Spinal cord (tissue), 10 donors: ENCODE results near the gene TAF4B. TPM values are rescaled to one million over a fixed set of nuclear protein-coding genes. Genes with fewer than 3 reads are reported as not detected.
"Not testable (repeated sequence)": the region's sequence is repeated elsewhere in the genome, so short reads cannot be mapped to it uniquely, and the experiment has no call there.

Source experiments
- DNase-seq, 6 donors: peaks; one replicate each; pipeline versions ENCODE4 v3.0.0 to v3.0.0-alpha.2; 2013 to 2015; ENCODE audit warnings: low spot score in 6 of 6, low read depth in 4 of 6
- H3K27ac ChIP-seq: one replicate; pipeline ENCODE4 v1.5.1; 2013; ENCODE audit warnings: low read depth, low read length, control low read depth
- H3K27me3 ChIP-seq: one replicate; pipeline ENCODE4 v1.6.1; 2013; ENCODE audit warnings: low read length; ENCODE audit not compliant: control insufficient read depth, insufficient read depth
- H3K36me3 ChIP-seq: one replicate; pipeline ENCODE4 v1.6.1; 2013; ENCODE audit warnings: low read length; ENCODE audit not compliant: control insufficient read depth, insufficient read depth
- H3K4me1 ChIP-seq: one replicate; pipeline ENCODE4 v1.6.1; 2013; ENCODE audit warnings: low read length; ENCODE audit not compliant: control insufficient read depth, insufficient read depth
- H3K4me3 ChIP-seq: one replicate; pipeline ENCODE4 v1.5.1; 2013; ENCODE audit warnings: low read depth, low read length, control low read depth
- H3K9me3 ChIP-seq: one replicate; pipeline ENCODE4 v1.6.1; 2013; ENCODE audit warnings: low read length; ENCODE audit not compliant: control insufficient read depth, insufficient read depth
- whole genome bisulfite sequencing: methylation state at CpG from one replicate; pipeline ENCODE4 v1.1.5; 2013; ENCODE audit warnings: missing lambda C conversion rate; ENCODE audit not compliant: insufficient coverage; 5-methylcytosine and 5-hydroxymethylcytosine counted together
- polyA plus RNA-seq, 2 donors: library from polyadenylated mRNA; unstranded; fragments of 120-200 nt; gene quantifications; one replicate each; pipeline ENCODE4 v1.2.1, GENCODE V29; 2013; ENCODE audit not compliant: insufficient read length in 2 of 2
- total RNA-seq, 2 donors: library from RNA; depleted of rRNA in 1 of 2; stranded (reverse); fragments of 120-200 nt in 1 of 2; fragments of >200 nt in 1 of 2; gene quantifications; one replicate each; pipeline versions ENCODE4 v1.2.3 to v1.2.4, GENCODE V29; 2013 to 2014
- donor health status: healthy.

Gene TAF4B
- total and polyA plus RNA-seq, 4 donors = 1.6 to 4.9 (median 2.7) TPM

DNA sequence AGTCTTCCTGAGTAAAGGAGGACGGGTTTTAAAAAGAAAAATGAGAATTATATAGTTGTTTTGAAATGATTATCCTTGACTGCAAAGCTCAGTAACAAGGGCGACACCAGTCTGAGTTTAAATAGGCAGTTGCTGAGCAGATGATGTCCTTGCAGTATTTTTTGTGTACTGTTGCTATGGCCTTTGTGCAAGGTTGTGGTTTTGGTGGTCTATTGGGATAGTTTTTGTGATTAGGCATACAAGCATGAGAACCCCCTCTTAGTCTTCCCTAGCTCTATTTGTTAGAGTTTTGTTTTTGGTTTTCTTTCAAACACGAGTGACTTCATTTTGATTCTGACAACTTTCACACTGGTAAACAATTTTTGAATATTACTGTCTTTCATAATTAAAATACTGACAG lies 64.1 kb downstream of the TAF4B start:
- no peak for DNase-seq
- Histone ChIP-seq H3K4me1 (no peaks in the 10 kb centered on the region), H3K4me3 (no peak overlapping the region), H3K27ac (no peak overlapping the region), H3K27me3 (no peaks in the 10 kb centered on the region), H3K9me3 (no peaks in the 10 kb centered on the region), H3K36me3 (no peaks in the 10 kb centered on the region)
- WGBS = 73% methylated on average over 2 of the region's 3 CpGs

DNA sequence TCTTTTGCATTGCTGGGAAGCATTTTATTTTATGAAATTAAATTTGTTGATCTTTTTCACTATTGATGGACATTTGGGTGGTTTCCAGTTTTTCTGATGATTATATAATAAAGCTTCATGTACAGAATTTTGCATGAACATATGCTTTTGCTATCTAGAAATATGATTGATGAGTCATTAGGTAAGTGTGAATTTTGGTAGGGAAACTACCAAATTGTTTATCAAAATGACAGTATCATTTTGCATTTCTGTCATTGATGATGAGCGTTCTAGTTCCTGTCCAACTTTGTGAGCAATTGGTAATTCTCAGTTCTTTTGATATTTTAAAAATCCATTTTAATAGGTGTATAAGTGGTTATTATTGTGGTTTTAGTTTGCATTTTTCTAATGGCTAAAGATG lies 67.7 kb downstream of the TAF4B start:
- no peaks in the 10 kb centered on the region for H3K27me3 ChIP-seq
- no peak for DNase-seq

GRCh38 chr18:26298107-26298506 lies 71.9 kb downstream of the TAF4B start:
- Histone ChIP-seq H3K4me1 (no peaks in the 10 kb centered on the region), H3K9me3 (no peaks in the 10 kb centered on the region), H3K4me3 (no peak overlapping the region), H3K27me3 (no peaks in the 10 kb centered on the region), H3K36me3 (no peaks in the 10 kb centered on the region), H3K27ac (no peak overlapping the region)
- DNase-seq = no peak
- WGBS = 88% methylated on average over 6 of the region's 8 CpGs

More for the DNA sequence above, 67.7 kb downstream of the TAF4B start:
- H3K27ac ChIP-seq = no peak overlapping the region
- no peaks in the 10 kb centered on the region for H3K9me3 ChIP-seq
- no peaks in the 10 kb centered on the region for H3K4me1 ChIP-seq
- WGBS = no CpG with 5 or more reads among the region's 1 CpG
- H3K36me3 ChIP-seq = no peaks in the 10 kb centered on the region
- H3K4me3 ChIP-seq = no peak overlapping the region

GRCh38 chr18:26301681-26302080 lies 75.4 kb downstream of the TAF4B start:
- H3K36me3 ChIP-seq = no peaks in the 10 kb centered on the region
- WGBS = 60% methylated on average over 1 of the region's 3 CpGs
- DNase-seq = no peak
- no peaks in the 10 kb centered on the region for H3K4me1 ChIP-seq
- no peaks in the 10 kb centered on the region for H3K9me3 ChIP-seq
- no peak overlapping the region for H3K27ac ChIP-seq
- H3K4me3 ChIP-seq = no peak overlapping the region
- no peaks in the 10 kb centered on the region for H3K27me3 ChIP-seq

DNA sequence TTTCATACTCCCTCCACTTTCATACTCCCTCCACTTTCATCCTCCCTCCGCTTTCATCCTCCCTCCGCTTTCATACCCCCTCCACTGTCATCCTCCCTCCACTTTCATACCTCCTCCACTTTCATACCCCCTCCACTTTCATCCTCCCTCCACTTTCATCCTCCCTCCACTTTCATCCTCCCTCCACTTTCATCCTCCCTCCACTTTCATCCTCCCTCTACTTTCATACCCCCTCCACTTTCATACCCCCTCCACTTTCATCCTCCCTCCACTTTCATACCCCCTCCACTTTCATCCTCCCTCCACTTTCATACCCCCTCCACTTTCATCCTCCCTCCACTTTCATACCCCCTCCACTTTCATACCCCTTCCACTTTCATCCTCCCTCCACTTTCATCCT lies 77.0 kb downstream of the TAF4B start:
- H3K4me3 ChIP-seq, H3K4me1 ChIP-seq, H3K9me3 ChIP-seq, DNase-seq, H3K27me3 ChIP-seq, H3K36me3 ChIP-seq, H3K27ac ChIP-seq: not testable (repeated sequence)
- 97% methylated on average over 2 of the region's 2 CpGs for WGBS

DNA sequence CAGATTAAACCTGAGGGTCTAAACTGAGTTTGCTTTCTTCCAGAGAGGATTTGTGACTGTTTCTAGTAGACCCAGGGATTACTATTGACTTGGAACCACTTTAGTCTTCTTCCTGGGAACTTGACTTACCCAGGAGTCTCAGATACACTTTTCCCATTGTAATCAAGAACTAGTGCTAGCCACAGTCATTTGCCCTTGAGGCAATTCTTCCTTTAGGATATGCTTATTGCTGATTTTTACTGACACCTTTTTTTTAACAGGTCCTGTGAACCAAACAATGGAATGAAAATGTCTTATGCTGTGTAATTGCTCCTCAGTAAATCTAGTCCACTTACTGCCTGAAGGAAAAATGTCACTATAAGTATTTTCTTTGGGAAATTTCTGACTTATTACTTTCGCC lies 78.3 kb downstream of the TAF4B start:
- Histone ChIP-seq H3K27me3 (no peaks in the 10 kb centered on the region), H3K36me3 (no peaks in the 10 kb centered on the region), H3K4me1 (no peaks in the 10 kb centered on the region), H3K27ac (no peak overlapping the region), H3K4me3 (no peak overlapping the region), H3K9me3 (no peaks in the 10 kb centered on the region)
- DNase-seq = no peak
- no CpG with 5 or more reads among the region's 1 CpG for WGBS

DNA sequence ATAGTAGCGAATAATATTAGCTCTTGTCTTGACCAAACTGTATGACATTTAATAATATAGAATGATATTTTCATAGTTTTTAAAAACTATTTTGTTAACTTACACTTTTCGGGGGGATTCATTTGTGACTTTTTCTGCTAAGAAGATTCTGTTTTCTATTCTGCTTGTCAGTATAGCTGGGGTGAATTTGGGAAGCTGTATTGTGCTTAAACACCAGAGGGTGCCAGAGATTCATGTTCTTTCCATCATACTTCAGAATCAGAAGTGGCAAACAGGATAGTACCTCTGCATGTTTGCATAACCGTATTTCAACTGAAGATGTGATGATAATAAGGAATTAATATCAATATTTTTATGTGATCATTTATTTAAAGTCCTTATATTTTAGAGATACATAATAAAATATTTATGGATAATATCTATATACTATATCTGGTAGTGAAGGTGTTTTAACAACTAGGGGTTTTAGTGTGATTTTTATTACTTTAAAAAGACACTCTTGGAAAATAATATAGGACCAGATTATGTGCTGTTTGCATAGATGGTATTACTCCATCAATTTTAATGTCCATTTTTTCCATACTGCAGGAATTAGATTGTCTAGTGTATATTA lies 81.0 kb downstream of the TAF4B start:
- Histone ChIP-seq H3K9me3 (no peaks in the 10 kb centered on the region), H3K36me3 (no peaks in the 10 kb centered on the region), H3K27me3 (no peaks in the 10 kb centered on the region), H3K27ac (no peak overlapping the region), H3K4me3 (no peak overlapping the region), H3K4me1 (no peaks in the 10 kb centered on the region)
- DNase-seq = peak in 5 of 6 donors; percentile 57 to 94 (median 69)
- WGBS = no CpG with 5 or more reads among the region's 3 CpGs

GRCh38 chr18:26309281-26309680 lies 83.0 kb downstream of the TAF4B start:
- Histone ChIP-seq H3K27me3 (no peaks in the 10 kb centered on the region), H3K4me1 (peaks cover 3% of the 10 kb centered on the region), H3K4me3 (no peak overlapping the region), H3K9me3 (no peaks in the 10 kb centered on the region), H3K36me3 (no peaks in the 10 kb centered on the region), H3K27ac (no peak overlapping the region)
- WGBS = no CpG with 5 or more reads among the region's 1 CpG
- DNase-seq = no peak

GRCh38 chr18:26312199-26312598 lies 86.0 kb downstream of the TAF4B start:
- DNase-seq = peak in 2 of 6 donors; percentile 63 to 83

GRCh38 chr18:26317398-26317797 lies 91.2 kb downstream of the TAF4B start:
- H3K27me3 ChIP-seq = no peaks in the 10 kb centered on the region
- no peak overlapping the region for H3K4me3 ChIP-seq
- no peak overlapping the region for H3K27ac ChIP-seq
- no peaks in the 10 kb centered on the region for H3K36me3 ChIP-seq
- H3K9me3 ChIP-seq = no peaks in the 10 kb centered on the region
- no peak for DNase-seq
- WGBS = 100% methylated on average over 2 of the region's 3 CpGs
- H3K4me1 ChIP-seq = peaks cover 2% of the 10 kb centered on the region

More at GRCh38 chr18:26312199-26312598, 86.0 kb downstream of the TAF4B start:
- H3K9me3 ChIP-seq = no peaks in the 10 kb centered on the region
- no peak overlapping the region for H3K27ac ChIP-seq
- H3K4me3 ChIP-seq = no peak overlapping the region
- H3K36me3 ChIP-seq = no peaks in the 10 kb centered on the region
- no CpG with 5 or more reads among the region's 1 CpG for WGBS
- no peaks in the 10 kb centered on the region for H3K27me3 ChIP-seq
- H3K4me1 ChIP-seq = peaks cover 3% of the 10 kb centered on the region
